Esophagus squamous epithelium (tissue), 5 donors: ENCODE measurements around the gene UBE2L5. TPM values are rescaled to one million over a fixed set of nuclear protein-coding genes. Genes with fewer than 3 reads are reported as not detected.
"Not testable (repeated sequence)": the region's sequence is repeated elsewhere in the genome, so short reads cannot be mapped to it uniquely, and the experiment has no call there.

Experiments used
- DNase-seq: peaks from one replicate; lab custom pipeline; 2025; lab: John Stamatoyannopoulos, UW
- H3K27ac ChIP-seq, 4 donors: fragments of 200-600 bp; sonication (generic); one replicate each; pipeline ENCODE4 v1.5.1; 2016 to 2019; ENCODE audit warnings: mild to moderate bottlenecking in 1 of 4
- H3K27me3 ChIP-seq, 4 donors: fragments of 200-600 bp; sonication (generic); 1 replicate in 3 of 4; 2 replicates in 1 of 4; pipeline versions ENCODE4 v1.5.1 to v1.6.0; 2017 to 2021; ENCODE audit warnings: antibody characterized with exemption in 1 of 4
- H3K36me3 ChIP-seq, 3 donors: fragments of 200-600 bp; sonication (generic); one replicate each; pipeline ENCODE4 v1.5.1; 2016 to 2019
- H3K4me1 ChIP-seq, 3 donors: fragments of 200-600 bp; sonication (generic); one replicate each; pipeline ENCODE4 v1.5.1; 2017 to 2019
- H3K4me3 ChIP-seq, 4 donors: fragments of 200-600 bp; sonication (generic); 1 replicate in 3 of 4; 2 replicates in 1 of 4; pipeline ENCODE4 v1.5.1; 2016 to 2019; ENCODE audit warnings: mild to moderate bottlenecking in 2 of 4, moderate library complexity in 1 of 4
- H3K9me3 ChIP-seq, 3 donors: fragments of 200-600 bp; sonication (generic); one replicate each; pipeline ENCODE4 v1.5.1; 2016 to 2019
- POLR2A ChIP-seq, 4 donors: fragments of 450-650 bp; IDR thresholded peaks; one replicate each; pipeline ENCODE4 v1.6.1; 2017; ENCODE audit warnings: antibody characterized with exemption in 4 of 4, mild to moderate bottlenecking in 4 of 4, moderate library complexity in 3 of 4
- WGBS, 2 donors: methylation state at CpG; one replicate each; pipeline ENCODE4 v1.1.5; 2018; 5-methylcytosine and 5-hydroxymethylcytosine counted together
- intact Hi-C: fragments of 100-400 bp; cut with DNase I; formaldehyde crosslinking; loops from one replicate; pipeline ENCODE4 v1.15.0; 2022
- total RNA-seq, 4 donors: library from RNA; depleted of rRNA; stranded (reverse); fragments of >200 nt; gene quantifications; one replicate each; pipeline ENCODE4 v1.1.0, GENCODE V29; 2016
- TF ChIP-seq, protein P1 (sequence below), 6 experiments: fragments of 450-650 bp in 4 of 6; fragments of 200-600 bp in 2 of 6; sonication (generic) in 2 of 6; IDR thresholded peaks; one replicate each; pipeline ENCODE4 v1.5.1; 2016 to 2019; ENCODE audit warnings: antibody characterized with exemption in 6 of 6, mild to moderate bottlenecking in 4 of 6, moderate library complexity in 4 of 6
- donor health status: DM: yes; HTN: yes; CAD: no.

The UBE2L5 gene
- total RNA-seq, 4 donors from 2014 or later = 0.19 TPM; not detected in 3

GRCh38 chr13:30437177-30437576 is 14.9 kb downstream of the UBE2L5 start:
- H3K4me1 ChIP-seq = peaks cover 0 to under 1% (median 0%) of the 10 kb centered on the region in 3 donors
- 82 to 93% methylated on average over 7 to 8 of the region's 8 CpGs for WGBS, 2 donors
- no peak for DNase-seq
- no peaks in the 10 kb centered on the region for H3K27me3 ChIP-seq
- H3K36me3 ChIP-seq = no peaks in the 10 kb centered on the region
- no peaks in the 10 kb centered on the region for H3K9me3 ChIP-seq
- H3K27ac ChIP-seq = no peak overlapping the region
- TF ChIP-seq POLR2A (IDR thresholded peaks at IDR 0.05) = no peak
- TF ChIP-seq, protein P1, sequence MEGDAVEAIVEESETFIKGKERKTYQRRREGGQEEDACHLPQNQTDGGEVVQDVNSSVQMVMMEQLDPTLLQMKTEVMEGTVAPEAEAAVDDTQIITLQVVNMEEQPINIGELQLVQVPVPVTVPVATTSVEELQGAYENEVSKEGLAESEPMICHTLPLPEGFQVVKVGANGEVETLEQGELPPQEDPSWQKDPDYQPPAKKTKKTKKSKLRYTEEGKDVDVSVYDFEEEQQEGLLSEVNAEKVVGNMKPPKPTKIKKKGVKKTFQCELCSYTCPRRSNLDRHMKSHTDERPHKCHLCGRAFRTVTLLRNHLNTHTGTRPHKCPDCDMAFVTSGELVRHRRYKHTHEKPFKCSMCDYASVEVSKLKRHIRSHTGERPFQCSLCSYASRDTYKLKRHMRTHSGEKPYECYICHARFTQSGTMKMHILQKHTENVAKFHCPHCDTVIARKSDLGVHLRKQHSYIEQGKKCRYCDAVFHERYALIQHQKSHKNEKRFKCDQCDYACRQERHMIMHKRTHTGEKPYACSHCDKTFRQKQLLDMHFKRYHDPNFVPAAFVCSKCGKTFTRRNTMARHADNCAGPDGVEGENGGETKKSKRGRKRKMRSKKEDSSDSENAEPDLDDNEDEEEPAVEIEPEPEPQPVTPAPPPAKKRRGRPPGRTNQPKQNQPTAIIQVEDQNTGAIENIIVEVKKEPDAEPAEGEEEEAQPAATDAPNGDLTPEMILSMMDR (IDR thresholded peaks at IDR 0.05) = no peak
- intact Hi-C loops = no loop called here
- H3K4me3 ChIP-seq = no peak overlapping the region

GRCh38 chr13:30438286-30438685 is 16.0 kb downstream of the UBE2L5 start:
- H3K27ac ChIP-seq = no peak overlapping the region
- no peak overlapping the region for H3K4me3 ChIP-seq
- WGBS, 2 donors = 88 to 90% methylated on average over 3 of the region's 3 CpGs
- no peaks in the 10 kb centered on the region for H3K4me1 ChIP-seq
- no peaks in the 10 kb centered on the region for H3K36me3 ChIP-seq
- TF ChIP-seq, protein P1 (IDR thresholded peaks at IDR 0.05) = no peak
- TF ChIP-seq POLR2A (IDR thresholded peaks at IDR 0.05) = no peak
- H3K9me3 ChIP-seq = no peaks in the 10 kb centered on the region
- H3K27me3 ChIP-seq = no peaks in the 10 kb centered on the region
- intact Hi-C loops = no loop called here
- no peak for DNase-seq

- DNase-seq = no peak
- 53 to 61% methylated on average over 8 of the region's 8 CpGs for WGBS, 2 donors
- Histone ChIP-seq H3K4me1 (peaks cover 2 to 12% (median 7%) of the 10 kb centered on the region in 3 donors), H3K9me3 (no peaks in the 10 kb centered on the region), H3K4me3 (no peak overlapping the region), H3K27ac (no peak overlapping the region), H3K36me3 (no peaks in the 10 kb centered on the region), H3K27me3 (no peaks in the 10 kb centered on the region)
- intact Hi-C loops = no loop called here
- TF ChIP-seq, protein P1 (IDR thresholded peaks at IDR 0.05) = no peak
- TF ChIP-seq POLR2A (IDR thresholded peaks at IDR 0.05) = no peak
These were observed 18.8 kb downstream of the UBE2L5 start for GRCh38 chr13:30440910-30441703.

DNA sequence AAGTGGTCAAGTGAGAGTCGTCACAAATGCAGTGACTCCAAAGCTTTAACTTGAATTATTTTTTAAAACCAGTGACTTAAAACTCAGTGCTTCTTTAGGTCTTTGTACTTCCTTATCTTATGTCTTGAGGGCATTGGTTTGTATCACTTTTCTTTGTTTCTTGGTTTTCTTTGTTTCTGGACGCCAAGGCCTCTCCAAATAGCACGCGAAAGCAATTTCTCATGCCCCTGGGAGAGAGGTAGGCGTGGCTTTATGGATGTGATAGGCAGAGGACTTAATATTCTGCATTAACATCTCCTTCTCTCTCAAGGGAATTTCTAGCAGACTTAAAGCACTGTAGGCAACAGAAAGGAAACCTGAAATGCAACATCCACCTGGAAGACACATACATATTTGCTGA is 20.6 kb downstream of the UBE2L5 start:
- TF ChIP-seq, protein P1 (IDR thresholded peaks at IDR 0.05) = no peak
- no peak for TF ChIP-seq POLR2A (IDR thresholded peaks at IDR 0.05)
- DNase-seq = no peak
- WGBS, 2 donors = 54 to 69% methylated on average over 5 of the region's 5 CpGs
- H3K36me3 ChIP-seq = no peaks in the 10 kb centered on the region
- no peak overlapping the region for H3K4me3 ChIP-seq
- no peak overlapping the region for H3K27ac ChIP-seq
- peaks cover 6 to 19% (median 11%) of the 10 kb centered on the region in 3 donors for H3K4me1 ChIP-seq
- H3K9me3 ChIP-seq = no peaks in the 10 kb centered on the region
- intact Hi-C loops = no loop called here
- no peaks in the 10 kb centered on the region for H3K27me3 ChIP-seq

DNA sequence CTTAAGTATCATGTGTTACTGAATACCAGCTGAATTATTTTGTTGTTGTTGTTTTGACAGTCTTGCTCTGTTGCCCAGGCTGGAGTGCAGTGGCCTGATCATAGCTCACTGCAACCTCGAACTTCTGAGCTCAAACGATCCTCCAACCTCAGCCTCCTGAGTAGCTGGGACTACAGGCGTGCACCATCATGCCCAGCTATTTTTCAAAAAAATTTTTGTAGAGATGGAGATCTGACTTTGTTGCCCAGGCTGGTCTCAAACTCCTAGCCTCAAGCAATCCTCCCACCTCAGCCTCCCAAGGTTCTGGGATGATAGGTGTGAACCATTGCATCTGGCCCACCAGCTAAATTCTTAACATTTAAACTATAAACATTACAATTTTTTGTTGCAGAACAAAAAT is 21.2 kb downstream of the UBE2L5 start:
- intact Hi-C loops, H3K27ac ChIP-seq, DNase-seq, H3K4me3 ChIP-seq, H3K9me3 ChIP-seq, H3K36me3 ChIP-seq, H3K27me3 ChIP-seq: not testable (repeated sequence)
- H3K4me1 ChIP-seq = peaks cover 6 to 19% (median 11%) of the 10 kb centered on the region in 3 donors
- 86 to 90% methylated on average over 3 of the region's 3 CpGs for WGBS, 2 donors
